H1 (cell line): ENCODE results near the gene CDK7. TPM values are rescaled to one million over a fixed set of nuclear protein-coding genes. Genes with fewer than 3 reads are reported as not detected.

ENCODE experiments used
- CTCF ChIA-PET: fragments of 300-600 bp; sonication (Branson Sonifier 250); formaldehyde crosslinking; loops from one replicate; lab custom pipeline; 2021; ENCODE audit not compliant: partially characterized antibody; lab: Charles Lee
- POLR2A ChIA-PET: fragments of 300-600 bp; sonication (Branson Sonifier 250); formaldehyde crosslinking; loops from one replicate; lab custom pipeline; 2021; ENCODE audit warnings: inconsistent platforms; ENCODE audit not compliant: partially characterized antibody; lab: Charles Lee
- DNase-seq, 2 experiments: peaks; one replicate each; pipeline versions ENCODE4 v3.0.0 to v3.0.0-alpha.2; 2010 to 2022; ENCODE audit warnings: low spot score in 2 of 2, low read depth in 1 of 2, mixed read lengths in 1 of 2
- FAIRE-seq: peaks from 2 replicates; lab custom pipeline; 2011; peaks lifted over from hg19 to GRCh38; lab: Jason Lieb, UNC
- H2AFZ ChIP-seq: 2 replicates; pipeline ENCODE4 v1.8.1; 2012; ENCODE audit warnings: low read length, inconsistent platforms
- H2AK5ac ChIP-seq: 2 replicates; pipeline ENCODE4 v1.6.1; 2013; ENCODE audit warnings: low read depth, low read length
- H2BK120ac ChIP-seq: replicated peaks from 2 replicates; pipeline ENCODE3; 2013; ENCODE audit warnings: low read depth, low read length, inconsistent platforms
- H2BK12ac ChIP-seq: 2 replicates; pipeline ENCODE4 v1.6.1; 2013; ENCODE audit warnings: low read depth, low read length
- H2BK15ac ChIP-seq: 2 replicates; pipeline ENCODE4 v1.6.1; 2013; ENCODE audit warnings: low read length
- H2BK20ac ChIP-seq: 2 replicates; pipeline ENCODE4 v1.6.1; 2013; ENCODE audit warnings: low read length
- H2BK5ac ChIP-seq: 2 replicates; pipeline ENCODE4 v1.6.1; 2013; ENCODE audit warnings: low read depth, low read length
- H3K14ac ChIP-seq: 2 replicates; pipeline ENCODE4 v1.6.1; 2013; ENCODE audit warnings: inconsistent platforms; ENCODE audit not compliant: insufficient read length
- H3K18ac ChIP-seq: 2 replicates; pipeline ENCODE4 v1.6.1; 2013; ENCODE audit warnings: low read length; ENCODE audit errors: extremely low read depth
- H3K23ac ChIP-seq: 2 replicates; pipeline ENCODE4 v1.6.1; 2013; ENCODE audit warnings: inconsistent platforms; ENCODE audit not compliant: insufficient read length
- H3K23me2 ChIP-seq: 2 replicates; pipeline ENCODE4 v1.6.1; 2013; ENCODE audit warnings: low read depth, low read length
- H3K27ac ChIP-seq: 2 replicates; pipeline ENCODE4 v1.6.1; 2011; ENCODE audit warnings: low read depth, low read length, inconsistent platforms
- H3K27me3 ChIP-seq, 4 experiments: replicated peaks in 1 of 4; 1 replicate in 1 of 4; 2 replicates in 3 of 4; pipeline versions ENCODE4 v1.6.1 to v1.8.1; 2011 to 2013; ENCODE audit warnings: low read length in 3 of 4, mild to moderate bottlenecking in 3 of 4, inconsistent platforms in 2 of 4, mixed read lengths in 2 of 4, moderate library complexity in 1 of 4; ENCODE audit not compliant: control insufficient read depth in 3 of 4, insufficient read depth in 3 of 4; ENCODE audit errors: extremely low read depth in 1 of 4
- H3K36me3 ChIP-seq, 4 experiments: 2 replicates each; pipeline versions ENCODE4 v1.6.1 to v1.8.1; 2011 to 2013; ENCODE audit warnings: mild to moderate bottlenecking in 4 of 4, low read length in 3 of 4, moderate library complexity in 2 of 4, control low read depth in 1 of 4, inconsistent platforms in 1 of 4; ENCODE audit not compliant: insufficient read depth in 4 of 4, control insufficient read depth in 2 of 4
- H3K4ac ChIP-seq: replicated peaks from 2 replicates; pipeline ENCODE3; 2013; ENCODE audit warnings: low read length, low read depth, mixed read lengths, inconsistent platforms; ENCODE audit not compliant: insufficient read length
- H3K4me1 ChIP-seq, 4 experiments: replicated peaks in 1 of 4; 1 replicate in 1 of 4; 2 replicates in 3 of 4; pipeline versions ENCODE4 v1.6.1 to v1.8.1; 2011 to 2013; ENCODE audit warnings: low read length in 3 of 4, inconsistent platforms in 2 of 4, mixed read lengths in 1 of 4; ENCODE audit not compliant: insufficient read depth in 4 of 4, control insufficient read depth in 3 of 4
- H3K4me2 ChIP-seq, 2 experiments: 2 replicates each; pipeline versions ENCODE4 v1.6.1 to v1.8.1; 2011 to 2013; ENCODE audit warnings: low read depth in 2 of 2, low read length in 2 of 2, control low read depth in 1 of 2, inconsistent platforms in 1 of 2, mild to moderate bottlenecking in 1 of 2; ENCODE audit not compliant: insufficient read depth in 1 of 2
- H3K4me3 ChIP-seq, 4 experiments: fragments of 200-600, 300-600 bp in 1 of 4; sonication (generic), shearing (Covaris generic), sonication (Bioruptor Twin) in 1 of 4; 2 replicates each; pipeline versions ENCODE4 v1.5.1 to v1.8.1; 2011 to 2016; ENCODE audit warnings: low read length in 4 of 4, low read depth in 3 of 4, control low read depth in 2 of 4, inconsistent platforms in 2 of 4, mild to moderate bottlenecking in 2 of 4, mixed read lengths in 1 of 4, moderate library complexity in 1 of 4; ENCODE audit not compliant: insufficient read depth in 2 of 4; ENCODE audit errors: extremely low read depth in 1 of 4
- H3K56ac ChIP-seq: replicated peaks from 2 replicates; pipeline ENCODE3; 2013; ENCODE audit warnings: low read depth, mild to moderate bottlenecking, mixed read lengths, low read length, inconsistent platforms; ENCODE audit not compliant: insufficient read length
- H3K79me1 ChIP-seq: 2 replicates; pipeline ENCODE4 v1.6.1; 2013; ENCODE audit warnings: low read depth, low read length, control low read depth
- H3K79me2 ChIP-seq, 2 experiments: 2 replicates each; pipeline versions ENCODE4 v1.6.1 to v1.8.1; 2012 to 2013; ENCODE audit warnings: low read length in 2 of 2, mild to moderate bottlenecking in 2 of 2, inconsistent platforms in 1 of 2; ENCODE audit not compliant: insufficient read depth in 2 of 2, control insufficient read depth in 1 of 2
- H3K9ac ChIP-seq, 4 experiments: replicated peaks in 1 of 4; 1 replicate in 1 of 4; 2 replicates in 3 of 4; pipeline versions ENCODE4 v1.6.1 to v1.8.1; 2011 to 2013; ENCODE audit warnings: low read depth in 3 of 4, low read length in 3 of 4, control low read depth in 2 of 4, mild to moderate bottlenecking in 2 of 4, moderate library complexity in 2 of 4, inconsistent platforms in 1 of 4; ENCODE audit errors: extremely low read depth in 1 of 4
- H3K9me3 ChIP-seq, 2 experiments: 2 replicates each; pipeline versions ENCODE4 v1.6.1 to v1.8.1; 2012 to 2013; ENCODE audit warnings: mild to moderate bottlenecking in 2 of 2, moderate library complexity in 2 of 2, control low read depth in 1 of 2, inconsistent platforms in 1 of 2, low read depth in 1 of 2, low read length in 1 of 2, mixed read lengths in 1 of 2; ENCODE audit not compliant: insufficient read depth in 2 of 2
- H4K20me1 ChIP-seq, 2 experiments: replicated peaks in 1 of 2; 2 replicates each; pipeline versions ENCODE3 to v1.8.1; 2011 to 2013; ENCODE audit warnings: inconsistent platforms in 2 of 2, low read length in 2 of 2, mild to moderate bottlenecking in 1 of 2; ENCODE audit not compliant: insufficient read depth in 2 of 2, control insufficient read depth in 1 of 2
- H4K5ac ChIP-seq: 2 replicates; pipeline ENCODE4 v1.6.1; 2013; ENCODE audit warnings: low read length, low read depth, mixed read lengths, inconsistent platforms; ENCODE audit not compliant: insufficient read length
- H4K8ac ChIP-seq: 2 replicates; pipeline ENCODE4 v1.8.0; 2013; ENCODE audit warnings: mild to moderate bottlenecking, moderate library complexity, low read length, inconsistent platforms; ENCODE audit not compliant: insufficient read depth; ENCODE audit errors: extremely low read depth
- H4K91ac ChIP-seq: replicated peaks from 2 replicates; pipeline ENCODE3; 2013; ENCODE audit warnings: low read length, mixed read lengths, inconsistent platforms; ENCODE audit not compliant: insufficient read length
- ASH2L ChIP-seq: fragments of 200-600, 300-600 bp; sonication (generic); IDR thresholded peaks from one replicate; pipeline ENCODE4 v1.7.1; 2017; ENCODE audit warnings: low read length
- BCL11A ChIP-seq, 2 experiments: IDR thresholded peaks; one replicate each; pipeline ENCODE4 v1.6.1; 2011; ENCODE audit warnings: low read depth in 2 of 2, low read length in 2 of 2, mild to moderate bottlenecking in 2 of 2
- BRCA1 ChIP-seq: IDR thresholded peaks from 2 replicates; pipeline ENCODE4 v1.6.1; 2012; ENCODE audit warnings: low read depth, low read length, improper control_type of control experiment
- CHD1 ChIP-seq: IDR thresholded peaks from 2 replicates; pipeline ENCODE4 v1.6.1; 2012; ENCODE audit warnings: low read depth, low read length, improper control_type of control experiment
- CREB1 ChIP-seq: IDR thresholded peaks from 2 replicates; pipeline ENCODE4 v1.6.1; 2012; ENCODE audit warnings: inconsistent platforms
- CTBP2 ChIP-seq: IDR thresholded peaks from 2 replicates; pipeline ENCODE4 v1.7.0; 2011; ENCODE audit warnings: borderline replicate concordance, mild to moderate bottlenecking, moderate library complexity, mixed read lengths, low read length; ENCODE audit not compliant: insufficient read depth, insufficient read length
- JUN ChIP-seq: IDR thresholded peaks from 2 replicates; pipeline ENCODE4 v1.6.1; 2011; ENCODE audit warnings: low read depth, mild to moderate bottlenecking, improper control_type of control experiment, low read length
- JUND ChIP-seq: IDR thresholded peaks from 2 replicates; pipeline ENCODE4 v1.6.1; 2011; ENCODE audit warnings: mild to moderate bottlenecking, improper control_type of control experiment, low read length
- NANOG ChIP-seq: IDR thresholded peaks from 2 replicates; pipeline ENCODE4 v1.6.1; 2011; ENCODE audit warnings: low read length, low read depth, mild to moderate bottlenecking, inconsistent platforms; ENCODE audit not compliant: insufficient read depth, poor library complexity, severe bottlenecking
- POLR2A ChIP-seq, 2 experiments: IDR thresholded peaks; 1 replicate in 1 of 2; 2 replicates in 1 of 2; pipeline ENCODE4 v1.6.1; 2011; ENCODE audit warnings: low read depth in 2 of 2, low read length in 2 of 2, mild to moderate bottlenecking in 2 of 2; ENCODE audit errors: control extremely low read depth in 1 of 2
- POLR2AphosphoS5 ChIP-seq: IDR thresholded peaks from 2 replicates; pipeline ENCODE4 v1.6.1; 2011; ENCODE audit warnings: low read depth, low read length
- POU5F1 ChIP-seq: IDR thresholded peaks from 2 replicates; pipeline ENCODE4 v1.6.1; 2011; ENCODE audit warnings: low read depth, mild to moderate bottlenecking, low read length, moderate library complexity
- RAD21 ChIP-seq, 2 experiments: IDR thresholded peaks in 1 of 2; conservative IDR thresholded peaks in 1 of 2; 2 replicates each; pipeline ENCODE4 v1.6.1; 2011; ENCODE audit warnings: low read depth in 2 of 2, low read length in 2 of 2, improper control_type of control experiment in 1 of 2, inconsistent platforms in 1 of 2, mild to moderate bottlenecking in 1 of 2, moderate library complexity in 1 of 2
- TEAD4 ChIP-seq: IDR thresholded peaks from 2 replicates; pipeline ENCODE4 v1.6.1; 2012; ENCODE audit warnings: low read depth, low read length, inconsistent platforms, mixed read lengths
- WGBS, 2 experiments: shearing (Covaris generic) in 1 of 2; methylation state at CpG; one replicate each; pipeline versions ENCODE4 v1.1.6 to v1.1.7; 2013 to 2015; ENCODE audit warnings: low lambda C conversion rate in 2 of 2, mixed read lengths in 2 of 2, inconsistent platforms in 1 of 2, low coverage in 1 of 2, missing lambda C conversion rate in 1 of 2; ENCODE audit not compliant: insufficient replicate concordance in 2 of 2, insufficient coverage in 1 of 2, insufficient read length in 1 of 2; ENCODE audit errors: extremely low coverage in 1 of 2, missing lambda C conversion rate in 1 of 2; 5-methylcytosine and 5-hydroxymethylcytosine counted together
- polyA plus RNA-seq, 7 experiments: library from polyadenylated mRNA; depleted of rRNA in 3 of 7; stranded (reverse) in 5 of 7; unstranded in 2 of 7; fragments of >200 nt in 5 of 7; fragments of 200-250 nt in 2 of 7; gene quantifications; 1 replicate in 5 of 7; 2 replicates in 1 of 7; 4 replicates in 1 of 7; pipeline versions ENCODE4 v1.2.1 to v1.2.3, GENCODE V29; 2011 to 2013; ENCODE audit warnings: missing spikeins in 2 of 7, mixed read lengths in 2 of 7
- total RNA-seq: library from RNA; stranded (reverse); fragmentation: NEBNext Ultra II Directional; extraction: Animal tissue kit (Norgen Biotek cat#: 25700); gene quantifications from 2 replicates; pipeline ENCODE4 v1.2.1, GENCODE V29; 2021

Gene CDK7
- total and polyA plus RNA-seq, 2 of the 8 experiments (the other 6 are each of a cell fraction or from before 2014, with no cell fraction given), result 39.9 to 63.4 TPM

- Histone ChIP-seq H3K79me1 (no peaks in the 10 kb centered on the region), H2BK15ac (no peak overlapping the region), H3K4me2 (no peak overlapping the region), H2BK12ac (no peak overlapping the region), H3K23me2 (no peaks in the 10 kb centered on the region), H3K4me1 (no peaks in the 10 kb centered on the region), H3K18ac (no peak overlapping the region), H3K4ac (no peak overlapping the region), H3K36me3 (peaks cover 3 to 50% (median 10%) of the 10 kb centered on the region in 4 experiments; a peak in 5 of 8 replicates), H4K91ac (no peak overlapping the region), H3K9ac (no peak overlapping the region), H3K79me2 (no peaks in the 10 kb centered on the region), H2BK5ac (no peak overlapping the region), H3K56ac (no peak overlapping the region), H3K4me3 (no peak overlapping the region), H3K9me3 (no peaks in the 10 kb centered on the region), H2AFZ (no peak overlapping the region), H2AK5ac (no peak overlapping the region), H4K20me1 (no peaks in the 10 kb centered on the region), H3K23ac (no peak overlapping the region), H2BK20ac (no peak overlapping the region), H3K27ac (no peak overlapping the region), H4K8ac (no peak overlapping the region), H2BK120ac (no peak overlapping the region), H4K5ac (no peak overlapping the region), H3K14ac (no peak overlapping the region), H3K27me3 (no peaks in the 10 kb centered on the region)
- CTCF ChIA-PET, result interaction anchor here (1.7 to 3.3 kb wide), 2 partner anchors 9 to 11 kb away, joined by 7 to 13 read pairs; no protein-coding TSS in a partner anchor
- FAIRE-seq (no peak), DNase-seq (no peak)
- TF ChIP-seq POLR2AphosphoS5, result no peak
- TF ChIP-seq BCL11A (IDR thresholded peaks at IDR 0.05; ENCODE audit: low read depth in 2 of 2, low read length in 2 of 2), result no peak
- TF ChIP-seq BRCA1, result no peak
- no peak for TF ChIP-seq TEAD4
- TF ChIP-seq CHD1, result no peak
- TF ChIP-seq JUN, result no peak
- TF ChIP-seq POU5F1, result no peak
- TF ChIP-seq ASH2L, result no peak
- no peak for TF ChIP-seq CREB1
- TF ChIP-seq RAD21 (IDR thresholded peaks at IDR 0.05 in 1 of 2, conservative IDR thresholded peaks at IDR 0.05 in 1 of 2; ENCODE audit: low read depth in 2 of 2, low read length in 2 of 2), result no peak
- no peak for TF ChIP-seq NANOG
- no peak for TF ChIP-seq JUND
- no peak for TF ChIP-seq POLR2A (IDR thresholded peaks at IDR 0.05; ENCODE audit: control extremely low read depth in 1 of 2, low read depth in 2 of 2, low read length in 2 of 2)
- TF ChIP-seq CTBP2, result no peak
- 96% methylated on average over 7 of the region's 7 CpGs; no CpG with 5 or more reads in 1 of the 2 experiments for WGBS, 2 experiments
- POLR2A ChIA-PET, result no interaction called here
These were observed 40.9 kb downstream of the CDK7 start for GRCh38 chr5:69275563-69275962.
